Tibial artery (tissue), 4 donors: ENCODE measurements around the gene HOXA10.

ENCODE experiments used
- DNase-seq, 2 donors: peaks; one replicate each; pipeline ENCODE4 v3.0.0-alpha.2; 2019
- H3K27ac ChIP-seq, 2 donors: fragments of 200-600 bp; sonication (generic) in 1 of 2; 1 replicate in 1 of 2; 2 replicates in 1 of 2; pipeline ENCODE4 v1.5.1; 2018 to 2019; ENCODE audit warnings: mild to moderate bottlenecking in 1 of 2
- H3K27me3 ChIP-seq, 2 donors: fragments of 200-600 bp; sonication (generic) in 1 of 2; one replicate each; pipeline versions ENCODE4 v1.5.1 to v1.6.0; 2016 to 2019
- H3K36me3 ChIP-seq, 3 donors: fragments of 200-600 bp; sonication (generic) in 2 of 3; one replicate each; pipeline ENCODE4 v1.5.1; 2016 to 2019; ENCODE audit warnings: mild to moderate bottlenecking in 2 of 3
- H3K4me1 ChIP-seq, 4 donors: fragments of 200-600 bp; sonication (generic) in 2 of 4; 1 replicate in 3 of 4; 2 replicates in 1 of 4; pipeline ENCODE4 v1.5.1; 2016 to 2019
- H3K4me3 ChIP-seq, 2 donors: fragments of 200-600 bp; sonication (generic) in 1 of 2; 1 replicate in 1 of 2; 2 replicates in 1 of 2; pipeline ENCODE4 v1.5.1; 2018 to 2019; ENCODE audit warnings: mild to moderate bottlenecking in 2 of 2
- H3K9me3 ChIP-seq, 3 donors: fragments of 200-600 bp; sonication (generic) in 1 of 3; one replicate each; pipeline ENCODE4 v1.5.1; 2016 to 2019
- CTCF ChIP-seq, 2 experiments: fragments of 200-600 bp in 1 of 2; fragments of 450-650 bp in 1 of 2; IDR thresholded peaks; one replicate each; pipeline ENCODE4 v1.5.1; 2017 to 2019; ENCODE audit warnings: antibody characterized with exemption in 2 of 2, mild to moderate bottlenecking in 1 of 2, moderate library complexity in 1 of 2
- intact Hi-C: fragments of 100-400 bp; cut with DNase I; formaldehyde crosslinking; loops from one replicate; pipeline ENCODE4 v1.15.0; 2023; ENCODE audit warnings: low total_unique reads

HOXA10 gene

DNA sequence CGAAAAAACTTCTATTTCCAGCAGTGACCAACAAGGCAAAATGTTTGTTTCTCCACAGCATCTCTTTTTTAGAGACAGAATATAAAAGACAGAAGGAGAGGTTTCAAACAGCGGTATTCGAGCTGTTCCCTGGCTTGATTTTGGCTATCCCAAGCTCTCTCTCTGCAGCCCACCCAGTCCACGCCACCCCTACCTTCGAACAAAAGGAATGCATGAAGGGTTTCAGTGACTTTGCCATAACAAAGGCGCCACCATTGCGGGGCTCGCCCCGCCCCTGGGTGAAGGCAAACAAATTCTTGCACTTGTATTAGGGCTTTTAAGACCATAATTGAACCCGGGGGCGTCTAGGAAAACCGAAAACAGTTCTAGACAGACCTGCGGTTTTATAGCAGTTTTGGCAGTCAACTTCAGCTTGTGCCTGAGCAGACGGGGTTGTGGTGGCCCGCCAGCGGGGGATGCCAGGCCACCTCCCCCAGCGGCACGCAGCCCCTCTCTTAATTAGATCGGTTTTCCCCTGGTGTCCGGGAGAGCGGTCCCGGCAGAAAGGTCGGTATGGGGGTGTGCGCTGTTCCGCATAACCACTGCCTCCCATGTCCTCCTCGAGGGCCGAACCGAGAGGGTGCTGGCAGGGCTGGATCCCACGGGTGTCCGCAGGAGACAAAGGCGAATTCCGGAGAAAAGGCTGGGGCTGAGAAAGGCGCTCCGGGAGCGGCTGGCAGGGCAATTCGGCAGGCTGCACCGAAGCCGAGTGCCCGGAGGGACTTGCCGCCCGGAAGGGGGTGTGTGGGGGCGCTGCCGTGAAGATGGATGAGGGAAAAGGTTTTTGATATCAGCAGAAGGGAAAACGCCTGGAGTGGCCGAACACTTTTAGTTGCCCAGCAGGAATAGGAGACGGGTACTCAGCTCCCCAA lies 13.6 kb upstream of the HOXA10 start:
- intact Hi-C loops: no loop called here
- DNase-seq: peak; percentile 19 to 62
- H3K4me1 ChIP-seq: peaks cover 0 to 30% (median 24%) of the 10 kb centered on the region in 4 donors
- H3K27me3 ChIP-seq: peaks cover 0 to 91% of the 10 kb centered on the region in 2 donors
- no peaks in the 10 kb centered on the region for H3K9me3 ChIP-seq
- peak overlapping the region in 1 of 2 donors; percentile 44 for H3K27ac ChIP-seq
- H3K4me3 ChIP-seq: peak overlapping the region in 1 of 2 donors; percentile 4
- H3K36me3 ChIP-seq: no peaks in the 10 kb centered on the region
- no peak for TF ChIP-seq CTCF (IDR thresholded peaks at IDR 0.05)

DNA sequence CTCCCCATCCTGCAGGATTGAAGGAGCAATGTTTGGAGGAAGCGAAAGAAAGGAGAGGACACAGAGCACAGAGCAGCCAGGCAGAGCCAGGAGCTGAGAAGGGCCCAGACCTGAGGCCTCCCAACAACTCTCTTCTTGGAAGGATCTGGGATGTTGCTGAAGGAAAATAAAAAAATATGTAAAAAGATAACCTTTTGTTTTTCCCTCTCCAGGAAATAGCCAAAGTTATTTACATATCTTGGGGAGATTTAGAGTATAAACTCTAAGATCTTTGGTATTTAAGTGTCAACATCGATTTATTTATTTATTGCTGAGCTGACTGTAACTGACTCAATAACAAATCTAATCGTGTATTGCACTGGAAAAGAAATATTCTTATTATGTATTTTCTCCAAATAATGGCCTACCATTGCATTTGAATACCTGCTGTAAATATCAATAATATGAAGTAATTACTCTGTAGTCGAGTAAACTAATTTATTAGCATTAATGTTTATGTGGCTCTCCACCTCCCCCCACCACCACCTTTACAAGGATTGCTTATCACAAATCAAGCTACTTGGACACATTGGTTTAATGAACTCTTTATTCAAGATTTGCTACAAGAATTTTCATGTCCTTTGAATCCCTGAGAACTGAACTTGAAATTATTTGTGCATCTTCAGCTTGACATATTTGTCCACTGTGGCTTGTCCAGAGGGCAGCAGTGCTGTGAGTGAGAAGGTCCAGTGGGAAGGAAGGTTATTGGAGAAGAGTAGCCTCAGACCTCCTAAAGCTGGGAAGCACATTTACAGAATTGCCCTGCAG lies 12.8 kb upstream of the HOXA10 start:
- Histone ChIP-seq H3K27me3 (peaks cover 0 to 92% of the 10 kb centered on the region in 2 donors), H3K36me3 (no peaks in the 10 kb centered on the region), H3K4me1 (peaks cover 0 to 23% (median 21%) of the 10 kb centered on the region in 4 donors), H3K9me3 (no peaks in the 10 kb centered on the region), H3K4me3 (no peak overlapping the region), H3K27ac (no peak overlapping the region)
- peak; percentile 9 to 35 for DNase-seq
- intact Hi-C loops: no loop called here
- TF ChIP-seq CTCF (IDR thresholded peaks at IDR 0.05): no peak

- H3K4me1 ChIP-seq: peaks cover 0 to 23% (median 21%) of the 10 kb centered on the region in 4 donors
- intact Hi-C loops: no loop called here
- peak overlapping the region in 1 of 2 donors; percentile 60 for H3K27ac ChIP-seq
- H3K9me3 ChIP-seq: no peaks in the 10 kb centered on the region
- TF ChIP-seq CTCF (IDR thresholded peaks at IDR 0.05): no peak
- no peaks in the 10 kb centered on the region for H3K36me3 ChIP-seq
- H3K27me3 ChIP-seq: peaks cover 0 to 92% of the 10 kb centered on the region in 2 donors
- H3K4me3 ChIP-seq: peak overlapping the region in 1 of 2 donors; percentile 24
- DNase-seq: peak; percentile 17 to 64
These were observed 11.9 kb upstream of the HOXA10 start for GRCh38 chr7:27185854-27186667.

DNA sequence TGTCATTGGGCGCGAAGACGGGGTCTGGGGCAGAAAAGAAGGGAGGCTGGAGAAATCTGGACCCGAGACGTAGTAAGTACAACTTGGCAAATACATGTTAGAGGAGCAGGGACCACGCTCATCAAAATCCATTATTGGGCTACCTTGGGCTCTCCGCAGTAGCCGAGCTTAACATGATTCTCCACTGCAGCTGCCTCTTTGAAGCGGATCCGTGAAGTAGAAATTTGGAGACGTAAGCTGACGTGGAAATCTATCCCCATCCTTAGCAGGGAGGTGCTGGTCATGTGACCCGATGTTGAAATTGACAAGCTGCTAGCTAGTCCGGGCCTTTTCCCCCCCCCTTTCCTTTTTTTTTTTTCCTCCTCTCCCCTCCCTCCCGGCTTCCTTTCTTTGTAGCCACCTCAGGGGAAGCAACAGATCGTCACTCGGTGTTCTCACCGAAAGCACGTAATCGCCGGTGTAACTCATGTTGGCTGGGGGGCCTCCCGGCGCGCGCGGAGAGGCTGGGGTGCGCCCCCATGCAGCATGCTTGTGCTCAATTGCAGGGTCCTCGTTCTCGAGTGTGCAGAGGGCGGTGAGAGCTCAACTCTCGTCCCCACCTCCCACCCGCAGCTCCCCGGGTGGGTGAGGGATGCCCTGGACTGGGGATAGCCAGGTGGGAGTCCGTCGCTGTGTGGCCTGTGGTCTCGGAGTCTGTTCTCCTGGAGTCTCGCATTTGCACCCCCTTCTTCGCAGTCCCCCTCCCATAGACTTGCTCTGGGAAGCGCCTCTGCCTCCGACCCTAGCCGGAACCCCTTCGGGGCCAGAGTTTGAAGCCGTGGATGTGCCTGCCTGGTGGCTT lies 11.1 kb upstream of the HOXA10 start, which contains the start of gene HOXA11:
Gene HOXA11 (minus strand): TSS at position 220 of the 841 bp plus-strand sequence. CDS start 88 bp downstream, at position 132.
- H3K27me3 ChIP-seq: peaks cover 0 to 92% of the 10 kb centered on the region in 2 donors
- peak within 1 kb of the TSS; percentile 34 to 60 for H3K27ac ChIP-seq

More for the DNA sequence above, 11.1 kb upstream of the HOXA10 start, which contains the start of gene HOXA11:
- intact Hi-C loops: no loop called here
- Histone ChIP-seq H3K36me3 (no peaks in the 10 kb centered on the region), H3K9me3 (no peaks in the 10 kb centered on the region), H3K4me1 (peaks cover 0 to 23% (median 22%) of the 10 kb centered on the region in 4 donors), H3K4me3 (peak within 1 kb of the TSS; percentile 47 to 59)
- DNase-seq: peak; percentile 77 to 81
- no peak for TF ChIP-seq CTCF (IDR thresholded peaks at IDR 0.05)
